G401.6 (cell line): Measurements from ENCODE around the gene PRRC2B.

ENCODE experiments used
- FAIRE-seq: peaks from 2 replicates; lab custom pipeline; 2012; peaks lifted over from hg19 to GRCh38; lab: Jason Lieb, UNC

PRRC2B gene

DNA sequence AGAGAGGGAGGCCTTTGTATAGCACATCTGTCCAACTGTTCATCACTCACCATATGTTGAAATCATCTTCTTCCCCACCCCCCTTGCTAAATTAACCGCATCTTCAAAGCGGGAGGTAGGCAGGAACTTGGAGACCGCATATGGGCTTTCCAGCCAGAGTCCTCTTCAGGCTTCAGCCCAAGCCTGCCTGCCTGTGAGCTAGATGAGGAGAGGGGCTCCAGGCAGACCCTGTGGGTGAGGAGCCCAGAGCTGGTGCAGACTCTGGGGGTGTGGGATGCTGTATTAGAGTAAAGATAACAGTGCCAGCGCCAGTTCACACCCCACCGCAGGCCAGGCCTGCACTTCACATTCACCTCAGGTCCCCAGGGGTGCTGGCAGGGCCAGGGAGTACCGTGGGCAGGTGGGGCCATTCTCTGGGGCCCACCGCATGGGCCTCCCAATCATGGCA is 16.2 kb downstream of the PRRC2B start:
- no peak for FAIRE-seq

GRCh38 chr9:131411719-131412681 is 18.1 kb downstream of the PRRC2B start:
- no peak for FAIRE-seq

GRCh38 chr9:131416509-131416908 is 22.6 kb downstream of the PRRC2B start:
- FAIRE-seq = no peak

GRCh38 chr9:131417264-131418142 is 23.6 kb downstream of the PRRC2B start:
- FAIRE-seq = no peak

- FAIRE-seq = no peak
These were observed 24.5 kb downstream of the PRRC2B start for GRCh38 chr9:131418143-131419025.

DNA sequence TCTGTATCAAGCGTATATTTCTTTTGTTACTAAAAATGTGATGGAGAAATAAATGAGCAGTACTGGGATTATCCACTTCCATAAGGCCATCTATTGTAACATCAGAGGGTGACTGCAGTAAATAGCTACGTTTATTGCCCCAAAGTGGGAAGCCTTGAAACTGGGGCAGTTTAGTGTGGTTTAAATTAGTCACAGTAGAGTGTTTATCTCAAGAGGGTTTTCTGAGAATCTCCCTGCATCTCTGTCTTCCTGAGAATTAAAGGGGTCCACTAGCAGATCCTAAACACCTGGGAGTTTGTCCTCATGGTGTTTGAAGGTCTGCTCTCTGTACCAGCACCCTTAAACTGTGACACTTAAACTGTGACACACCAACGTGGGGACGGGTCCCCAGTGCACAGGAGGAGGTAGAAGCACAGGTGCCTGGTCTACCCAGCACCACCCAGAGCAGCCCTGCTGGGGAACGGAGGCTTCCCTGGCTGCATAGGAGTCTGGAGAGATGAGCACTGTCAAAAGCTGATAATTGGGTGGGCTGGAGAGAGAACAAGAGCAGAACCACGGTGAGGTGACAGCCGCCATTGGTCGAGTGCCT is 25.2 kb downstream of the PRRC2B start:
- FAIRE-seq = no peak

GRCh38 chr9:131419716-131420115 is 25.8 kb downstream of the PRRC2B start:
- no peak for FAIRE-seq

- FAIRE-seq = no peak
These were observed 27.2 kb downstream of the PRRC2B start for GRCh38 chr9:131420980-131421624.

- no peak for FAIRE-seq
These were observed 27.8 kb downstream of the PRRC2B start for GRCh38 chr9:131421691-131422090.

DNA sequence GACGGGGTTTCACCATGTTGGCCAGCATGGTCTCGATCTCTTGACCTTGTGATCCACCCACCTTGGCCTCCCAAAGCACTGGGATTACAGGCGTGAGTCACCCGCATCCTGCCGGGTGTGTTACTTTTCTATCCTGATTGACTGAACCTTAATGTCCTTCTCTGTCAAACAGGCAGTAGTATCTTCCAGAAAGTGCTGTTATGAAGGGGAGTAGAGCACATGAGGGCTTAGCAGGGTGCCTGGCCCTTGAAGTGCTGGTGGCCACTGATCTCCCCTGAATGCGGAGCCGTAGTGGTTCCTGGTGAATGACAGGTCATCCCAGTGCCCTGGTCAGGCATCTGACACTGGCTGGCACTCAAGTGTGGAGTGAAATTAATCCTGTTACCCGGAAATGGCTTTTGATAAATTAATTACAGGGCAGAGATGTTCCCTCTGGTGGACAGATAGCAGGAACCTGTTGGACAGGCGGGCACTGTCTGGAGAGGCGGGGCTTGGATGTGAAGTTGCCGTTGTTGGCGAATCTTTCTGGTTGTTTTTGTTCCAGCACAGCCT is 28.4 kb downstream of the PRRC2B start:
- FAIRE-seq = no peak

DNA sequence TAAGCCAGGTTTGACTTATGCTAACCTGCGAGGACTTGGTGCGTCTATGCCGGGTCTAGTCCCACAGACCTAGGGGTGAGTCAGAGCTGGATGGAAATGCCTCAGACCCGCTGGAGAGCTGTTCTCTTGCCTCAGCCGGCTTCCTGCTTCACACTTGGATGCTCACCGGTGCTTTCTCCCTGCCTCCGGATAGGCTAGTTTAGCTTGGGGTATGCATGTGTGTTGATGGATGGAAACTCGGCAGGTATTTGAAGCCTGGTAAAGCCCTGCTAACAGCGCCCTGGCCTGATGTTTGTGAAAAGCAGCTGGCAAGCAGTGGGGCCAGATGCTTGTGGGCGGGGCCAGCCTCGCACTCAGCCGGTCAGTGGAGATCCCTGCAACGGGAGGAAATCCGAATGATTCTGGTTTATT is 29.3 kb downstream of the PRRC2B start:
- no peak for FAIRE-seq

DNA sequence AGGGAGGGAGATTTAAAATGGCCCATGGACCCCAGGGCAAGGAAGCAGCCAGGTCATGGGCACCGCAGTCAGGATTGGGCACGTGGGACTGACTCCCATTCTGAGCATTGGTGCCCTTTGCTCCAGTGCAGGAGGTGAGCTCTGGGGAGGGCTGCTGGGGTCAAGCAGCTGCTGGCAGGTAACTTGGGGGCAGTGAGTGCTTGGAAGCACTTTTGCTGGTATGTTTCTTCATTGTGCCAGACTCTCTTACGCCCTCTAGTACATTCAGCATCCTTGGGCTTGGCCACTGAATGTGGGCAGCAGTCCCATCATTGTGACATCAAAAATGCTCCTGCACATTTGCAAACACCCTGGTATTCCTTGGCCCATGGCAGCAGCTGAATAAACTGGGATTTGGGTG is 32.7 kb downstream of the PRRC2B start:
- FAIRE-seq = no peak

DNA sequence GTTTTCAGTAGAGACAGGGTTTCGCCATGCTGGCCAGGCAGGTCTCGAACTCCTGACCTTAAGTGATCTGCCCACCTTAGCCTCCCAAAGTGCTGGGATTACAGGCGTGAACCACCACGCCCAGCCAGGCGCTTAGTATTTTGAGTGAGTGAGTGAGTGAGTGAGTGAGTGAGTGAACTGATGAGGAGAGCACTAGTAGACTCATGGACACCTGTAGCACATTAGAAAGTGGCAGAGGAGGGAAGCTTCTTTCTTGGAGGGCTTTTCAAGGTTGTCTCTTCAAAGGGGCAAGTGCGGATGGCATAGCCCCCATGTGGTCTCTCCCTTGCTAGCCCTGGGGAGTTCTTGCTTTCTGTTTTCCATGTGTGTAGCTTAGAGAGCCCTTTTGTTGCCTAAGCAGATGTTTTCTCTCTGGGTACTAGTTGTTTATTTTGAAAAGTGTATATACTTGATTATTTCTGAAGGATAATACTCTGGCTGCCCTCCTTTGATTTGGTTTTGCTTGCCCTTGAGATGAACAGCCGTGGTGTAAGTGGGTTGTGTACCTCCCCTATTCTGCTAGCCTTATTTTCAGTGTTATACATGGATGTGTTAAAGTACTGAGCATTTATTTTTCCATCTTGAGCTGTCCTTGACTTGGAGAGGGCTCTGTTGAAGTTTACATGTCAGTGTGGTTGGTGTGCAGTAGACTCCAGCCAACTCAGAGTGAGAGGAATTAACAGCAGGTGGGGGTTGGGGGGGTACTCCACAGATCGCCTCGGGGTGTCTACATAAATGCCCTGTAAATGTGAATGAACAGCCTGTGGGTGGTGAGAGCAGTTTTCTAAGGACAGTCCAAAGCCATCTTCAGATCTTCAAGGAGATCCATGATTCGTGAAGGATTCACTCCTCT is 35.5 kb downstream of the PRRC2B start:
- FAIRE-seq = no peak

DNA sequence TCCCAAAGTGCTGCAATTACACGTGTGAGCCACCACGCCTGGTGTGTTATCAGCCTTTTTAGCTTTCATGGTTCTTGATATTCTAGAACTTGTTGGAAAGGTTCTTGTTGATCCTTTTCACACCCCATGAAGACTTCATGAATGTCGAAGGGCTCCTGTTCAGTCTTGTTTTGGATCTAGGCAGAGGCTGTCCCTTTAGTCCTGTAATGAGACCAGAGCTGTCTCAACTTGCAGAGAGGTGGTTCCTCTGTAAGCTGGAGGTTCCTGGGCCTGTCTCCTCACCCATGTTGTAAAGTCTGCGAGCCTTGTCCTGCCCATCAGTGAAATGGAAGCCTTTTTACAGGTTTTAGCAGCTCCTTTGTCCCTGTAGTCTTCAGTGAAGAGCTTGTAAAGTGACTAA is 38.2 kb downstream of the PRRC2B start:
- FAIRE-seq = no peak

DNA sequence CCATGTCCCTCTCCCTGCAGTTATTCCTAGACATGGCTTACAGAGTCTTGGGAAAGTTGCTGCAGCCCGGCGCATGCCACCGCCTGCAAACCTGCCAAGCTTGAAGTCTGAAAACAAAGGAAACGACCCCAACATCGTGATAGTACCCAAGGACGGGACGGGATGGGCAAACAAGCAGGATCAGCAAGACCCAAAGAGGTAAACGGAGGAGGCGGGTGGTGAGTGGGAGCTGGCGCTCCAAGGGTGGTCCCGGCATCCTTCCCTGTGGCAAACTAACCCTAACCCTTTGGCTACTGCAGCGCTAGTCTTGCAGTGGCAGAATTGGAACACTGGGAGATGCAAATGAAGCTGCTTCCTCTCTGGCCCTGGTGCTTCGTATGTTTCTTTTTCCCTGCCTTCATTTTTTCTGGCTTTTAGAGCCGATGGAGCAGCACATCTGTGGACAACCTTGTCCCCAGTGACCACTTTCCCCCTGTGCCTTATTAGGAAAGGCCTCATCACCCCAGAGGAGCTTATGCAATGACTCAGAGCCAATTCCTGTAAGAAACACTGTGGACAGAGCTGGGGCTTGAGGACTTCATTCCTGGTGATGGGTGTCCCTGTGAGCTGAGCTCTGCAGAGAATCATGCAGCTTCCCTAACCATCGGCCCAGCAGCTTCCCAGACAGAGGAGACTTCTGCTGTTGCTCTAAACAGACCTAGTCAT is 38.9 kb downstream of the PRRC2B start:
- no peak for FAIRE-seq

DNA sequence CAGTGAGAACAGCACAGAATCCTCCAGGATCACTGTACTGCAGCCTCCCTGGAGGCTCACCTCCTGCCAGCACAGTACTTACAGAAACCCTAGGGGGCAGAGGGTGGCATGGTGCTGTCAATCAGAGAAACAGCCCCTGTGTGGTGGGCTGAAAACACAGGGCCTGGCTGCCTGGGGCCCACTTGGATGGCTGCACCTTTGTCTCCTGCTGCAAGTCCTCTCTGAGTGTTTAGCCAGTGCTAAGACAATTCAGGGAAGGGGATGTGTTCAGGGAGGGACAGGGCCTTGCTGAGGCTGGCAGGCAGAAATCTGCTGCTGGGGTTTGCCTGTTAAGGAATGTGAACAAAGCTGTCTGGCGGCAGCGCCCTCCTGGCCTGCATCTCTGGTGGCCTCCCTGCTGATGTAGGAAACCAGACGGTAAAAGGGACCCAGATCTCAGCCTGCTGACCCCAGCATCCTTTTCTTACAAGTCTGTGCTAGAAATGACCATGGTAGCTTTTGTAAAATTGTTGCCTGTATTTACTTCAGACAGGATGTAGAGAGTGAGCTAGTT is 39.5 kb downstream of the PRRC2B start:
- FAIRE-seq = no peak

DNA sequence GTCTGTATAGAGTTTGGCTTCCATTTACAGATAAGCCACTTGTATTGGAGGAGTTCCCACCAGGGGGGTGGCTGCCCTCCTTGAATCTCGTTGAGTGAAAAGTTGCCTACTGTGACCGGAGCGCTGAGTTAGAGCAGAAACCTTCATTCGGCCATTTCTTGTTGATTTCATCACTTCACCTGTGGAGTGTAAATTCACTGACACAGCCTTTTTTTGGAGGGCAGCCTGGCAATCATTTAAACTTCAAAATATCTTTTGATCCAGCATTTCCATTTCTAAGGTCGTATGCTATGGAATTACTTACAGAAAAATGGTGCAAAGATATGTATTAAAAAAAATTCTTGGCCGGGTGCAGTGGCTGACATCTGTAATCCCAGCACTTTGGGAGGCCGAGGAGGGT is 40.8 kb downstream of the PRRC2B start:
- no peak for FAIRE-seq

DNA sequence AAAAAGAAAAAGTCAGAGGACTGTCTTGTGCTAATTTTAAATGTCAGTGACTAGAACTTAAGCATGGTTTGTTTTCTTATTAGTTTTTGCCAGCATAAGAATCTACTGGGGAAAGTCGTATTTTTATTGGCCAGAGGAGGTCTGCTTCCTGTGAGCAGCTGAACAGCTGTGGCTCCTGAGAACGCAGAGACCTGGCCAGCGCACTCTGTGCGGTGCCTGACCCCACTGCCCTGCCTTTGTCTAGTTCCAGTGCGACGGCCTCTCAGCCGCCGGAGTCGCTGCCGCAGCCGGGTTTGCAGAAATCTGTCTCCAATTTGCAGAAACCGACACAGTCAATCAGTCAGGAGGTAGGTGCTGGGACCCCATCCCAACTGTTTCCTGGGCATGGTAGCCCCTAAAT is 42.5 kb downstream of the PRRC2B start:
- no peak for FAIRE-seq

DNA sequence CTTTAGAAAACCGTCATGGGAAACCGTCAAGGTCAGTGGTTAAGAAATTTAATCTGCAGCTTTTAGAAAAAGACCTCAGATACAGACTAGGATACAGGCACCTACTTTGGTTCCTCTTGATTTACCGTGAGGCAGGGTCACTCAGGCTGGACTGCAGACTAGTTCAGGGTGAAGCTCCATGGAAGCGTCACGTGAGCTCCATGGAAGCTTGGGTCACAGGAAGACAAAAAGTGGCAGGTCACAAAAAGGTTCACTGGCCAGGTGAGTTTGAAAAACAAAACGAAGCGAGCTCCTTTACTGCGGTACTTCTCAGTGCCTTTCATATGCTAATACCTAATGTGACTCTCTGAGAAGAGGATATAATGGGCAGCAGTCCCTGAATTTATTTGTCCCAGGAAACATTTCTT is 43.0 kb downstream of the PRRC2B start:
- FAIRE-seq = no peak
